Testis (tissue), 2 donors: ENCODE data around the gene FUT8.

ENCODE experiments used
- POLR2A ChIP-seq: fragments of 450-650 bp; IDR thresholded peaks from one replicate; pipeline ENCODE4 v1.6.1; 2017; ENCODE audit warnings: antibody characterized with exemption, mild to moderate bottlenecking, moderate library complexity
- TF ChIP-seq, protein P1 (sequence below), 3 experiments: fragments of 450-650 bp in 2 of 3; fragments of 200-600 bp in 1 of 3; sonication (generic) in 1 of 3; IDR thresholded peaks; one replicate each; pipeline ENCODE4 v1.5.1; 2016 to 2019; ENCODE audit warnings: antibody characterized with exemption in 3 of 3, mild to moderate bottlenecking in 2 of 3, moderate library complexity in 1 of 3

DNA sequence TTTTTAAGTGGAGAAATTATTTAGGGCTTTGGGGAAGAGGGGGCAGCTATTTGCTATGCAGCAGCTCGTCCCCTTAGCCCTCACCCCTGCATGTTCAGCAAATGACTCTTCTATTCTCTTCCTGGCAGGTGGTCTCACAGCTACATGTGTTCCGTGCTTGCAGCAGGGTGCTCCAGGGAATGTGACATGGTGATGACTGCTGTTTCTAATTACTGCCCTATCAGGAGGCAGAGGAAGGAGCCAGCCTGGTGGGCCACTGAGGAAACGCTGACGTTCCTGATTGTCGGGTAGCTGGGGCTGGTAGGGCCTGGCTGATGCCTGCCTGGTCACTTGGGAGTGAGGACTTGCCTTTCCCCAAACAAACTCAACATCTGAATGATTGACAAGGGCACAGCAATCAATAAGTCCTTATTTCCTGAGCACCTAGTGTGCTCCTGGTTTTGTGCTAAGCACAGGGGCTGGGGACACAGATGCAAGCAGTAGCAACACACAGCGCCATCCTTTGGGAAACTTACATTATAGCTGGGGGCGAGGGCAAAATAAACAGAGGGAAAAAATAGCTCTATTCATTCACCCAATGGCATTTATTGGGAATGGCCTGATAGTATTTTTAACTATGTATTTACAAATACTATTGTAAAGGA, 377.8 kb downstream of the FUT8 start:
- TF ChIP-seq, protein P1, sequence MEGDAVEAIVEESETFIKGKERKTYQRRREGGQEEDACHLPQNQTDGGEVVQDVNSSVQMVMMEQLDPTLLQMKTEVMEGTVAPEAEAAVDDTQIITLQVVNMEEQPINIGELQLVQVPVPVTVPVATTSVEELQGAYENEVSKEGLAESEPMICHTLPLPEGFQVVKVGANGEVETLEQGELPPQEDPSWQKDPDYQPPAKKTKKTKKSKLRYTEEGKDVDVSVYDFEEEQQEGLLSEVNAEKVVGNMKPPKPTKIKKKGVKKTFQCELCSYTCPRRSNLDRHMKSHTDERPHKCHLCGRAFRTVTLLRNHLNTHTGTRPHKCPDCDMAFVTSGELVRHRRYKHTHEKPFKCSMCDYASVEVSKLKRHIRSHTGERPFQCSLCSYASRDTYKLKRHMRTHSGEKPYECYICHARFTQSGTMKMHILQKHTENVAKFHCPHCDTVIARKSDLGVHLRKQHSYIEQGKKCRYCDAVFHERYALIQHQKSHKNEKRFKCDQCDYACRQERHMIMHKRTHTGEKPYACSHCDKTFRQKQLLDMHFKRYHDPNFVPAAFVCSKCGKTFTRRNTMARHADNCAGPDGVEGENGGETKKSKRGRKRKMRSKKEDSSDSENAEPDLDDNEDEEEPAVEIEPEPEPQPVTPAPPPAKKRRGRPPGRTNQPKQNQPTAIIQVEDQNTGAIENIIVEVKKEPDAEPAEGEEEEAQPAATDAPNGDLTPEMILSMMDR (IDR thresholded peaks at IDR 0.05): no peak
- no peak for TF ChIP-seq POLR2A
